ENCODE data around the gene EGFL7.

The EGFL7 gene

GRCh38 chr9:136662656-136663581 lies at the start of gene EGFL7:
TSS of gene EGFL7 (plus strand) at chr9:136662916. CDS start at chr9:136668283, 5,367 bp downstream.
- DNase-seq (ENCODE audit: low read depth): no peak

- DNase-seq (ENCODE audit: low read depth): no peak
Measured at GRCh38 chr9:136613824-136614371, 48.8 kb upstream of the EGFL7 start.

- peak; percentile 66 for DNase-seq (ENCODE audit: low read depth)
Measured at GRCh38 chr9:136614372-136614922, 48.3 kb upstream of the EGFL7 start.

GRCh38 chr9:136614967-136615623 lies 47.6 kb upstream of the EGFL7 start:
- no peak for DNase-seq (ENCODE audit: low read depth)

GRCh38 chr9:136615631-136616306 lies 46.9 kb upstream of the EGFL7 start:
- no peak for DNase-seq (ENCODE audit: low read depth)

- no peak for DNase-seq (ENCODE audit: low read depth)
Measured at GRCh38 chr9:136616307-136616635, 46.4 kb upstream of the EGFL7 start.

- no peak for DNase-seq (ENCODE audit: low read depth)
Measured at GRCh38 chr9:136616948-136617695, 45.6 kb upstream of the EGFL7 start.

- no peak for DNase-seq (ENCODE audit: low read depth)
Measured at GRCh38 chr9:136617746-136618579, 44.8 kb upstream of the EGFL7 start.

GRCh38 chr9:136618580-136619547 lies 43.9 kb upstream of the EGFL7 start:
- DNase-seq (ENCODE audit: low read depth): no peak

- DNase-seq (ENCODE audit: low read depth): peak; percentile 70
Measured at GRCh38 chr9:136619742-136620440, 42.8 kb upstream of the EGFL7 start.

- no peak for DNase-seq (ENCODE audit: low read depth)
Measured at GRCh38 chr9:136620441-136621018, 42.2 kb upstream of the EGFL7 start.

- DNase-seq (ENCODE audit: low read depth): peak; percentile 27
Measured at GRCh38 chr9:136621019-136621733, 41.5 kb upstream of the EGFL7 start.

GRCh38 chr9:136621734-136622093 lies 41.0 kb upstream of the EGFL7 start:
- DNase-seq (ENCODE audit: low read depth): no peak

GRCh38 chr9:136622538-136622948 lies 40.2 kb upstream of the EGFL7 start:
- DNase-seq (ENCODE audit: low read depth): no peak

- DNase-seq (ENCODE audit: low read depth): no peak
Measured at GRCh38 chr9:136623016-136623841, 39.5 kb upstream of the EGFL7 start.

- no peak for DNase-seq (ENCODE audit: low read depth)
Measured at GRCh38 chr9:136623842-136624183, 38.9 kb upstream of the EGFL7 start.
